PC-3 (cell line): ENCODE data around the gene CIB4. TPM values are rescaled to one million over a fixed set of nuclear protein-coding genes. Genes with fewer than 3 reads are reported as not detected.
"Not testable (repeated sequence)": the region's sequence is repeated elsewhere in the genome, so short reads cannot be mapped to it uniquely, and the experiment has no call there.

Experiments used
- ATAC-seq: fragments of 200-7000 bp; cut with Tn5 transposase; 2 replicates; pipeline ENCODE4 v1.9.1; 2020; ENCODE audit warnings: mild to moderate bottlenecking, moderate library complexity
- BruUV-seq: library from RNA; stranded (reverse); fragments of 400-500 nt; replicated peaks from 2 replicates; lab custom pipeline; 2021; lab: Mats Ljungman, UMichigan
- CTCF ChIA-PET: fragments of 300-600 bp; sonication (Branson Sonifier 250); formaldehyde crosslinking; loops from one replicate; lab custom pipeline; 2022; ENCODE audit warnings: antibody characterized with exemption; lab: Charles Lee
- POLR2A ChIA-PET: fragments of 300-600 bp; sonication (Branson Sonifier 250); formaldehyde crosslinking; loops from one replicate; lab custom pipeline; 2022; ENCODE audit warnings: antibody characterized with exemption; ENCODE audit not compliant: unreplicated experiment; lab: Charles Lee
- DNase-seq: peaks from one replicate; pipeline ENCODE4 v3.0.0-alpha.2; 2015
- H2AFZ ChIP-seq: fragments of 300-600 bp; sonication (generic); 2 replicates; pipeline ENCODE4 v1.6.0; 2016; ENCODE audit warnings: antibody characterized with exemption, low read length
- H3F3A ChIP-seq: fragments of 300-600 bp; sonication (generic); one replicate; pipeline ENCODE4 v1.6.0; 2017; ENCODE audit warnings: antibody characterized with exemption, low read length, control low read depth, mild to moderate bottlenecking; ENCODE audit not compliant: unreplicated experiment
- H3K27ac ChIP-seq: fragments of 300-600 bp; sonication (generic); 2 replicates; pipeline ENCODE4 v1.5.1; 2016; ENCODE audit warnings: mild to moderate bottlenecking, low read length
- H3K27me3 ChIP-seq: fragments of 300-600 bp; sonication (generic); 2 replicates; pipeline ENCODE4 v1.6.1; 2016; ENCODE audit warnings: low read length, mixed read lengths
- H3K36me3 ChIP-seq: fragments of 300-600 bp; sonication (generic); 2 replicates; pipeline ENCODE4 v1.6.1; 2016; ENCODE audit warnings: low read depth, mixed run types, low read length, mixed read lengths
- H3K4me1 ChIP-seq: fragments of 300-600 bp; sonication (generic); 2 replicates; pipeline ENCODE4 v1.5.1; 2016; ENCODE audit warnings: low read length; ENCODE audit not compliant: insufficient read depth
- H3K4me2 ChIP-seq: fragments of 300-600 bp; sonication (generic); 2 replicates; pipeline ENCODE4 v1.6.0; 2016; ENCODE audit warnings: low read length
- H3K4me3 ChIP-seq: fragments of 300-600 bp; sonication (generic); 2 replicates; pipeline ENCODE4 v1.5.1; 2016; ENCODE audit warnings: mild to moderate bottlenecking, low read length, mixed read lengths
- H3K79me2 ChIP-seq: fragments of 300-600 bp; sonication (generic); 2 replicates; pipeline ENCODE4 v1.6.1; 2017; ENCODE audit warnings: low read length, mixed read lengths
- H3K9ac ChIP-seq: fragments of 300-600 bp; sonication (generic); 2 replicates; pipeline ENCODE4 v1.6.0; 2016; ENCODE audit warnings: mild to moderate bottlenecking, low read length
- H3K9me2 ChIP-seq: fragments of 300-600 bp; sonication (generic); replicated peaks from 2 replicates; pipeline ENCODE4 v1.6.1; 2016; ENCODE audit warnings: mixed run types, low read length, mixed read lengths
- H3K9me3 ChIP-seq: fragments of 300-600 bp; sonication (generic); 2 replicates; pipeline ENCODE4 v1.6.1; 2016; ENCODE audit warnings: low read length, mixed read lengths
- H4K20me1 ChIP-seq: fragments of 300-600 bp; sonication (generic); 2 replicates; pipeline ENCODE4 v1.6.1; 2016; ENCODE audit warnings: low read length, mixed read lengths
- EZH2 ChIP-seq: fragments of 300-600 bp; sonication (generic); IDR thresholded peaks from one replicate; pipeline ENCODE4 v1.6.1; 2017; ENCODE audit warnings: antibody characterized with exemption, mild to moderate bottlenecking, low read length; ENCODE audit not compliant: unreplicated experiment
- EZH2phosphoT487 ChIP-seq: fragments of 300-600 bp; sonication (generic); IDR thresholded peaks from 2 replicates; pipeline ENCODE4 v1.6.1; 2018; ENCODE audit warnings: mild to moderate bottlenecking, antibody characterized with exemption, low read length, borderline replicate concordance
- intact Hi-C: fragments of 100-400 bp; cut with micrococcal nuclease; formaldehyde crosslinking; loops from 2 replicates; pipeline ENCODE4 v1.9.0; 2023
- total RNA-seq: library from RNA; depleted of rRNA; stranded (reverse); fragments of >200 nt; gene quantifications from 2 replicates; pipeline ENCODE4 v1.2.3, GENCODE V29; 2014
- TF ChIP-seq, protein P1 (sequence below): fragments of 300-600 bp; sonication (generic); conservative IDR thresholded peaks from 2 replicates; pipeline ENCODE4 v1.5.1; 2017; ENCODE audit warnings: antibody characterized with exemption, low read depth, mild to moderate bottlenecking, low read length

CIB4 gene
- total RNA-seq, 1 experiment from 2014 or later: not detected

DNA sequence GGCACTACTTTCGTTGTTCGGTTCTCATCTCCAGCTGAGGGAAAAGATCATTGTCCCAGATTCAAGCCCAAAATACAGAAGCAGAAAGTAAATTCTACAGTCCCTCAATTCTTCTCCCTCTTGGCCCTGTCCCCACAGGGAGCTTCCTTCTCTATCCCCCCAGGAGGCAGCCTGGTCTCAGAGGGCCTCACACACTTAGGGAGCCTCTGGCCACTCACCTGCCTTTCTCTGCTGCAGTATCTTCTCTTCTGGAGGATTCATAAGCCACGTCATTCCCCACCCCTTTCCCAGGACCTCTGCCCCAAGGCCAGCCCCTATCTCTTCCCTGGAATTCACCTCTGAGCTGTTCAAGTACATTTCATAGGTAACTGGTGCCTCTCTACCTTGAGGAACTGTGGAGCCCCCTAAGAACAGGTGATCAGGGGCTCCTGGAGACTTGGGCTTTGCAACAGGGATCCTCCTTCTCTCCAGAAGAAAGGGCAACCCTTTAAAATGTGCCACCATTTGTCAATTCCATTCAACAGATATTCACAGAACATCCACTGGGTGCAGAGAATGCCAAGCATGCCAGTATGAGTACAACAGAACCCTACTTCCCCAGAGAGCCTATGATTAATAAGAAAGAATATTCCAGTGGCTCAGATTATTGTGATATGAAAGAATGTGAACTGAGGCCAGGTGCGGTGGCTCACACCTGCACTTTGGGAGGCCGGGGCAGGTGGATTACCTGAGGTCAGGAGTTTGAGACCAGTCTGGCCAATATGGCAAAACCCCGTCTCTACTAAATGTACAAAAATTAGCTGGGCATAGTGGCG lies 72.9 kb downstream of the CIB4 start:
- CTCF ChIA-PET: no interaction called here
- DNase-seq: no peak
- POLR2A ChIA-PET: no interaction called here
- TF ChIP-seq EZH2phosphoT487 (no peak), EZH2 (no peak)
- no peak for ATAC-seq
- Histone ChIP-seq H3K4me2 (no peak overlapping the region), H3K4me1 (no peaks in the 10 kb centered on the region), H3K79me2 (no peaks in the 10 kb centered on the region), H3K4me3 (no peak overlapping the region), H3K27me3 (peaks cover 94% of the 10 kb centered on the region), H3K9me2 (no peaks in the 10 kb centered on the region), H3K9ac (no peak overlapping the region), H4K20me1 (no peaks in the 10 kb centered on the region), H3F3A (no peaks in the 10 kb centered on the region), H3K36me3 (no peaks in the 10 kb centered on the region), H3K9me3 (no peaks in the 10 kb centered on the region), H2AFZ (no peak overlapping the region), H3K27ac (no peak overlapping the region)
- intact Hi-C loops: no loop called here
- no TSS peak for BruUV-seq

DNA sequence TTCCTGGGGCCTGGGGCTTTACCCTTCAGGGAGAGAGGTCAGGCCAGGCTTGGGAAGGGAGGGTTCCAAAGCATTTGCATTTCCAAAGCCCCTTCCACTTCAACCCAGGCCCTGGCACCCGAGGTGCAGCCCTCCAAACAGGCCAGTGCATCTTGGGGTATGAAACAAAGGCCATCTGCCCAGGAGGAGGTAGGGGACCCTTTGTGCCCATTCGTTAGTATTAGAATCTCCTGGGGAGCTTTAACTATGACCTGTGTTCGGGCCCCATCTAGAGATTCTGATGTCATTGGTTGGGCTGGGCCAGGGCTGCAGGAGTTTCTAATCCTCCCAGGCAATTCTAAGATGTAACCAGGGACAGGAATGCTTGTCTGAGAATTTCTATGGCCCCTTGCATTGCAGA lies 73.6 kb downstream of the CIB4 start:
- no peak for TF ChIP-seq EZH2
- TF ChIP-seq EZH2phosphoT487: no peak
- TF ChIP-seq, protein P1, sequence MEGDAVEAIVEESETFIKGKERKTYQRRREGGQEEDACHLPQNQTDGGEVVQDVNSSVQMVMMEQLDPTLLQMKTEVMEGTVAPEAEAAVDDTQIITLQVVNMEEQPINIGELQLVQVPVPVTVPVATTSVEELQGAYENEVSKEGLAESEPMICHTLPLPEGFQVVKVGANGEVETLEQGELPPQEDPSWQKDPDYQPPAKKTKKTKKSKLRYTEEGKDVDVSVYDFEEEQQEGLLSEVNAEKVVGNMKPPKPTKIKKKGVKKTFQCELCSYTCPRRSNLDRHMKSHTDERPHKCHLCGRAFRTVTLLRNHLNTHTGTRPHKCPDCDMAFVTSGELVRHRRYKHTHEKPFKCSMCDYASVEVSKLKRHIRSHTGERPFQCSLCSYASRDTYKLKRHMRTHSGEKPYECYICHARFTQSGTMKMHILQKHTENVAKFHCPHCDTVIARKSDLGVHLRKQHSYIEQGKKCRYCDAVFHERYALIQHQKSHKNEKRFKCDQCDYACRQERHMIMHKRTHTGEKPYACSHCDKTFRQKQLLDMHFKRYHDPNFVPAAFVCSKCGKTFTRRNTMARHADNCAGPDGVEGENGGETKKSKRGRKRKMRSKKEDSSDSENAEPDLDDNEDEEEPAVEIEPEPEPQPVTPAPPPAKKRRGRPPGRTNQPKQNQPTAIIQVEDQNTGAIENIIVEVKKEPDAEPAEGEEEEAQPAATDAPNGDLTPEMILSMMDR: no peak
- Histone ChIP-seq H3K9me2 (no peaks in the 10 kb centered on the region), H3K4me2 (no peak overlapping the region), H3K9me3 (no peaks in the 10 kb centered on the region), H3K79me2 (no peaks in the 10 kb centered on the region), H3F3A (no peaks in the 10 kb centered on the region), H2AFZ (no peak overlapping the region), H3K27ac (no peak overlapping the region), H3K27me3 (peaks cover 94% of the 10 kb centered on the region), H3K36me3 (no peaks in the 10 kb centered on the region), H3K4me3 (no peak overlapping the region), H4K20me1 (no peaks in the 10 kb centered on the region), H3K4me1 (peaks cover 5% of the 10 kb centered on the region; the same call in 1 of the 2 replicates), H3K9ac (no peak overlapping the region)
- no peak for ATAC-seq
- POLR2A ChIA-PET: no interaction called here
- CTCF ChIA-PET: no interaction called here
- intact Hi-C loops: no loop called here
- no peak for DNase-seq
- BruUV-seq: no TSS peak

DNA sequence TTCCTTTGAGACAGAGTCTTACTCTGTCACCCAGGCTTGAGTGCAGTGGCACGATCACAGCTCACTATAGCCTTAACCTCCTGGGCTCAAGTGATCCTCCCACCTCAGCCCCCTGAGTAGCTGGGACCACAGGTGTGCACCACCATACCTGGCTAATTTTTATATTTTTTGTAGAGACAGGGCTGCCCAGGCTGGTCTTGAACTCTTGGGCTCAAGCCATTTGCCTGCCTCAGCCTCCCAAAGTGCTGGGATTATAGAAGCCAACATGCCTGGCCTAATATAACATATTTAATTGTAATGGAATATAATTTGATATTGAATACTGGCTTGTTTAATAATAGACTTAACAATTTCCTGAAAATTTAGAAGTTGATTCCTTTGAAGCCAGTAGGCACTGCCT lies 74.4 kb downstream of the CIB4 start:
- BruUV-seq, H3K27ac ChIP-seq, H3K4me1 ChIP-seq, H4K20me1 ChIP-seq, H3F3A ChIP-seq, intact Hi-C loops, H3K79me2 ChIP-seq, H3K9me2 ChIP-seq, H3K36me3 ChIP-seq, H3K4me3 ChIP-seq, ATAC-seq, H3K9ac ChIP-seq, H2AFZ ChIP-seq, H3K9me3 ChIP-seq, DNase-seq, POLR2A ChIA-PET, CTCF ChIA-PET, H3K4me2 ChIP-seq: not testable (repeated sequence)
- peaks cover 94% of the 10 kb centered on the region for H3K27me3 ChIP-seq
